ENCODE data around the gene TBXA2R.

Gene TBXA2R

DNA sequence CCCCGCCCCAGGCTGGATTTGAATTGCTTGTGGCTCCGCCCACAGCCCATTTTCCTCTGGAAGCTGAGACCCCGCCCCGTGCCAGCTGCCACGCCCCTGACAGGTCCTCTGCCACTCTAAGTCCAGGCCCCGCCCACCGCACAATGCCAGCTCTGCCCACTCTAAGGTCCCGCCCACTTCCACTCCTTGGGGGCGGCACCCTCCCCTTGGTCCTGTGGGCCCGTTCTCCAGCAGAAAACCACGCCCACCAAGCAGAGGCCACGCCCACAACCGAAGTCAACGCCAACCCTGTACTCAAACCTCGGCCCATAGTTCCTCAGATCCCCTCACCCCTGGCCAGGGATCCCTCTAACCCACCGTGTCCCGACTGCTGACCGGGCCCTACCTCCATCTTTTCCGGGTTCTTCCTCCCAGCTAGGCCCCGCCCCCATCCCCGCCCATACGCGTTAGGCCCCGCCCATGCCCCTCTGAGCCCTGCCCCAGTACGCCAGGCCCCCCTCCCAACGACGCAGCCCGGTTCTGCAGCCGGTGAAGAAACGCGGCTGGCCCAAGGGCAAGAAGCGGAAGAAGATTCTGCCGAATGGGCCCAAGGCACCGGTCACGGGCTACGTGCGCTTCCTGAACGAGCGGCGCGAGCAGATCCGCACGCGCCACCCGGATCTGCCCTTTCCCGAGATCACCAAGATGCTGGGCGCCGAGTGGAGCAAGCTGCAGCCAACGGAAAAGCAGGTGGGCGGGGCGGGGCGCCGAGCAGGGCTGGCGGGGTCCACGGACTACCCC is 32.6 kb downstream of the TBXA2R start:
- H3K27me3 ChIP-seq (ENCODE audit: insufficient read depth, poor library complexity, severe bottlenecking) = no peaks in the 10 kb centered on the region
- TF ChIP-seq POLR2AphosphoS5 (IDR thresholded peaks at IDR 0.05; ENCODE audit: low read depth) (0 out of 2 replicates have a peak, but pooled peaks have one; percentile 44), GABPA (IDR thresholded peaks at IDR 0.05; ENCODE audit: low read depth) (no peak), SPI1 (IDR thresholded peaks at IDR 0.05; ENCODE audit: borderline replicate concordance, low read depth) (no peak; the same call in 1 of the 2 replicates)
- TF ChIP-seq, protein P1, sequence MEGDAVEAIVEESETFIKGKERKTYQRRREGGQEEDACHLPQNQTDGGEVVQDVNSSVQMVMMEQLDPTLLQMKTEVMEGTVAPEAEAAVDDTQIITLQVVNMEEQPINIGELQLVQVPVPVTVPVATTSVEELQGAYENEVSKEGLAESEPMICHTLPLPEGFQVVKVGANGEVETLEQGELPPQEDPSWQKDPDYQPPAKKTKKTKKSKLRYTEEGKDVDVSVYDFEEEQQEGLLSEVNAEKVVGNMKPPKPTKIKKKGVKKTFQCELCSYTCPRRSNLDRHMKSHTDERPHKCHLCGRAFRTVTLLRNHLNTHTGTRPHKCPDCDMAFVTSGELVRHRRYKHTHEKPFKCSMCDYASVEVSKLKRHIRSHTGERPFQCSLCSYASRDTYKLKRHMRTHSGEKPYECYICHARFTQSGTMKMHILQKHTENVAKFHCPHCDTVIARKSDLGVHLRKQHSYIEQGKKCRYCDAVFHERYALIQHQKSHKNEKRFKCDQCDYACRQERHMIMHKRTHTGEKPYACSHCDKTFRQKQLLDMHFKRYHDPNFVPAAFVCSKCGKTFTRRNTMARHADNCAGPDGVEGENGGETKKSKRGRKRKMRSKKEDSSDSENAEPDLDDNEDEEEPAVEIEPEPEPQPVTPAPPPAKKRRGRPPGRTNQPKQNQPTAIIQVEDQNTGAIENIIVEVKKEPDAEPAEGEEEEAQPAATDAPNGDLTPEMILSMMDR (IDR thresholded peaks at IDR 0.05; ENCODE audit: insufficient read depth, low read length) = no peak
- TF ChIP-seq, protein P2, sequence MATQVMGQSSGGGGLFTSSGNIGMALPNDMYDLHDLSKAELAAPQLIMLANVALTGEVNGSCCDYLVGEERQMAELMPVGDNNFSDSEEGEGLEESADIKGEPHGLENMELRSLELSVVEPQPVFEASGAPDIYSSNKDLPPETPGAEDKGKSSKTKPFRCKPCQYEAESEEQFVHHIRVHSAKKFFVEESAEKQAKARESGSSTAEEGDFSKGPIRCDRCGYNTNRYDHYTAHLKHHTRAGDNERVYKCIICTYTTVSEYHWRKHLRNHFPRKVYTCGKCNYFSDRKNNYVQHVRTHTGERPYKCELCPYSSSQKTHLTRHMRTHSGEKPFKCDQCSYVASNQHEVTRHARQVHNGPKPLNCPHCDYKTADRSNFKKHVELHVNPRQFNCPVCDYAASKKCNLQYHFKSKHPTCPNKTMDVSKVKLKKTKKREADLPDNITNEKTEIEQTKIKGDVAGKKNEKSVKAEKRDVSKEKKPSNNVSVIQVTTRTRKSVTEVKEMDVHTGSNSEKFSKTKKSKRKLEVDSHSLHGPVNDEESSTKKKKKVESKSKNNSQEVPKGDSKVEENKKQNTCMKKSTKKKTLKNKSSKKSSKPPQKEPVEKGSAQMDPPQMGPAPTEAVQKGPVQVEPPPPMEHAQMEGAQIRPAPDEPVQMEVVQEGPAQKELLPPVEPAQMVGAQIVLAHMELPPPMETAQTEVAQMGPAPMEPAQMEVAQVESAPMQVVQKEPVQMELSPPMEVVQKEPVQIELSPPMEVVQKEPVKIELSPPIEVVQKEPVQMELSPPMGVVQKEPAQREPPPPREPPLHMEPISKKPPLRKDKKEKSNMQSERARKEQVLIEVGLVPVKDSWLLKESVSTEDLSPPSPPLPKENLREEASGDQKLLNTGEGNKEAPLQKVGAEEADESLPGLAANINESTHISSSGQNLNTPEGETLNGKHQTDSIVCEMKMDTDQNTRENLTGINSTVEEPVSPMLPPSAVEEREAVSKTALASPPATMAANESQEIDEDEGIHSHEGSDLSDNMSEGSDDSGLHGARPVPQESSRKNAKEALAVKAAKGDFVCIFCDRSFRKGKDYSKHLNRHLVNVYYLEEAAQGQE (IDR thresholded peaks at IDR 0.05; ENCODE audit: insufficient replicate concordance, low read depth) = no peak
- peak; percentile 93 to 97 for DNase-seq (ENCODE audit: low read depth in 1 of 2, low spot score in 1 of 2)
- H3K4me3 ChIP-seq (replicated peaks; ENCODE audit: insufficient read depth, low read length) = peak overlapping the region; percentile 77
- peak overlapping the region; percentile 81 for H3K27ac ChIP-seq (replicated peaks)

GRCh38 chr19:3573162-3573857 is 33.4 kb downstream of the TBXA2R start:
- H3K27me3 ChIP-seq (ENCODE audit: insufficient read depth, poor library complexity, severe bottlenecking) = no peaks in the 10 kb centered on the region
- TF ChIP-seq, protein P2 (IDR thresholded peaks at IDR 0.05; ENCODE audit: insufficient replicate concordance, low read depth) = no peak
- TF ChIP-seq, protein P1 (IDR thresholded peaks at IDR 0.05; ENCODE audit: insufficient read depth, low read length) = no peak
- TF ChIP-seq GABPA (IDR thresholded peaks at IDR 0.05; ENCODE audit: low read depth) (no peak), POLR2AphosphoS5 (IDR thresholded peaks at IDR 0.05; ENCODE audit: low read depth) (no peak), SPI1 (IDR thresholded peaks at IDR 0.05; ENCODE audit: borderline replicate concordance, low read depth) (no peak)
- H3K4me3 ChIP-seq (replicated peaks; ENCODE audit: insufficient read depth, low read length) = peak overlapping the region; percentile 77
- peak in 1 of 2 experiments; percentile 9 for DNase-seq (ENCODE audit: low read depth in 1 of 2, low spot score in 1 of 2)
- peak overlapping the region; percentile 81 for H3K27ac ChIP-seq (replicated peaks)

DNA sequence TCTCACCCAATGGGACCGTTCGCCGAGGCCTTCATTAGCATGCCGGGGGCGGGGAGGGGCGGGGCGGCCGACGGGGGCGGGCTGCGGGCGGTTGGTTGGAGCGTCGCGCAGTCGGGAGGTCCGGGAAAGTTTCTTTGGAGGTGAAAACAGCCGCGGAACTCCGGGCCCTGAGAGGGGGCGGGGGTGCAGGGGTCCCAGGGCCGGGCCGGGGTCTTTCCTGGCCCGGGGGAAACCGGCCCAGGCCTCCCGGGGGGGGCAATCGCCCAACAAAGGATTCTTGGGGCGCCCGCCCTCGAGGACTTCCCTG is 33.9 kb downstream of the TBXA2R start, which contains the start of gene HMG20B:
Gene HMG20B, plus strand, starts transcription at position 90 of the 307 bp plus-strand sequence. CDS start 366 bp downstream, outside the sequence.
- TF ChIP-seq, protein P1 (IDR thresholded peaks at IDR 0.05; ENCODE audit: insufficient read depth, low read length) = no peak
- TF ChIP-seq GABPA (IDR thresholded peaks at IDR 0.05; ENCODE audit: low read depth) (no peak), POLR2AphosphoS5 (IDR thresholded peaks at IDR 0.05; ENCODE audit: low read depth) (no peak), SPI1 (IDR thresholded peaks at IDR 0.05; ENCODE audit: borderline replicate concordance, low read depth) (no peak)
- TF ChIP-seq, protein P2 (IDR thresholded peaks at IDR 0.05; ENCODE audit: insufficient replicate concordance, low read depth) = no peak
- peak within 1 kb of the TSS; percentile 81 for H3K27ac ChIP-seq (replicated peaks)
- no peak for DNase-seq (ENCODE audit: low read depth in 1 of 2, low spot score in 1 of 2)
- no peaks in the 10 kb centered on the region for H3K27me3 ChIP-seq (ENCODE audit: insufficient read depth, poor library complexity, severe bottlenecking)
- H3K4me3 ChIP-seq (replicated peaks; ENCODE audit: insufficient read depth, low read length) = peak within 1 kb of the TSS; percentile 77
